HG03460 (cell line): Measurements from ENCODE around the gene SSU72.
"Not testable (repeated sequence)": the region's sequence is repeated elsewhere in the genome, so short reads cannot be mapped to it uniquely, and the experiment has no call there.

Source experiments
- ATAC-seq: cut with Tn5 transposase; IDR thresholded peaks from one replicate; pipeline ENCODE4 v1.9.1; 2021; ENCODE audit not compliant: unreplicated experiment

SSU72 gene

GRCh38 chr1:1529936-1530335 lies 44.7 kb downstream of the SSU72 start:
- ATAC-seq: no peak

- no peak for ATAC-seq
These were observed 45.3 kb downstream of the SSU72 start for GRCh38 chr1:1529321-1529720.

DNA sequence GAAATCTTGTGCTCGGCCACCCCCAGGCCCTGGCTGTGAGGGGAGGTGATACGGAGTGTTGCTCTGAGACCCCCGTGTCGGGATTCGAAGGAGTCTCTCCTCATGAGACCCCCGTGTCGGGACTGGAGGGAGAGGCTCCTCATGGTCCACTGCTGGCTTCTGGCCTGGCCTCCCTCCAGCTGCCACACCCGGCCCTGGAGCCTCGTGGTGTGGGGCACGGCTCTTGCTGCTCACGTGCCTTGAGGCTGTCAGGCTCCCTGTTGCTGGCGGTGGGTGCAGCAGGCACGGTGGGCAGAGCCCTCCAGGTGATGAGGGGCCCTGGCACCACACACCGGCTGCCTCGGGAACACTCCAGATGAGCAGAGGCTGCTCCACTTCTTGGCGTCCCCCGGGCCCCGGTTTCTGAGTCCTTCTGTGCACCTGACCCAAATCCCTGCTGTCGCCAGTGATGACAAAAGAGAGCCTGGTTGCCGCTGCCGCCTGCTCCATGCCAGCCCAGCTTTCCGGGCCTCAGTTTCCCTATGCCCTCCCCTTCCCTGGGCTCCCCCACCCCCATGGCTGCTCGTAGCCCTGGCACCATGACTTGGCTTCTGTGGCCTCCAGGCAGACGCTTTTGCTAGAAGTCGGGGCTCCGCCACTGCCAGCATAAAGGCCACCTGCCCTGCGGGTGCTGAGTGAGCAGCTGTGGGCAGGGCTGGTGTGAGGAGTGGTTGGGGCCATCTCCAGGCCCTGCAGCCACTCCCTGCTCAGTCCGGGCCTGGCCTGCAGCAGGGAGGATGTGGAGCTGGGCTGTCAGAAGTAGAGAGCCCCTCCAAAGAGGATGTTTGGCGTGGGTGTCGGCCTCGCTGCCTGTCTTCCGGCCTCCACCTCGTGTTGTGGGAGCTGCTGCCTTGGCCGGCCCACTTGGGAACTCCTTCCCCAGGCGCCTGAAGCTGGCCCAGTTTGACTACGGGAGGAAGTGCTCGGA lies 46.1 kb downstream of the SSU72 start:
- no peak for ATAC-seq

- ATAC-seq: no peak
These were observed 47.4 kb downstream of the SSU72 start for GRCh38 chr1:1527092-1527816.

GRCh38 chr1:1526476-1526875 lies 48.2 kb downstream of the SSU72 start:
- ATAC-seq: not testable (repeated sequence)

- ATAC-seq: not testable (repeated sequence)
These were observed 49.8 kb downstream of the SSU72 start for GRCh38 chr1:1524750-1525383.

- not testable (repeated sequence) for ATAC-seq
These were observed 51.0 kb downstream of the SSU72 start for GRCh38 chr1:1523651-1524050.

DNA sequence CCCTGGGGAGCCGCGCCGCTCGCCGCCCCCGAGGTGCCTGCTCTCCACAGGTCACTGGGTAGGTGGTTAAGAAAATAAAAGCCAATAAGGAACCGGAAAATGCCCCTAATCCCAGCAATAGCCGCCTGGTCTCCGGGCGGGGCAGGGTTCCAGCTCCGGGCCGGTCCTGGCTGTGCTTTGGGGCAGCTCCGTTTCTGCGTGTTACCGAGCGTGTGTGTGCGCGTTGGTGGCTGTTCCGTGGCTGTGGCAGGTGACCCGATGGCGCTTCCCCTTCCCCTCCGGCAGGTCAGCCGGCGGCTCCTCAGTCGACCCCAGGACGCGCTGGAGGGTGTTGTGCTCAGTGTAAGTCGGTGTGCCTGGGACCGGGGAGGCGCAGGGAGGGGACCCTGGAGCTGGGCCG lies 51.4 kb downstream of the SSU72 start:
- not testable (repeated sequence) for ATAC-seq

DNA sequence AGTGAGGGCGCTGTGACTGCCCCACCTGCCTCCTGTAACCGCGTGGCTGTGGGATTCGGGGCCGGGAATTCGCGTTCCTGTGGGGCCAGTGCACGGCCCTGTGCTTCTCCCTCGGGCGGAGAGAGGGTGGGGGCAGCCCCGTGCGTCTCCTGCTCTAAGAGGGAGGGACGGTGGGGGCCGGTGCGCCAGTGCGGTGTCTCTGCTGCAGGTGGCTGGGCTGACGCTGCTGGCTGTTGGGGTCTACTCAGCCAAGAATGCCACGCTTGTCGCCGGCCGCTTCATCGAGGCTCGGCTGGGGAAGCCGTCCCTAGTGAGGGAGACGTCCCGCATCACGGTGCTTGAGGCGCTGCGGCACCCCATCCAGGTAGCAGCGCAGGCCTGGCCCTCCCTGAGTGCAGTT lies 52.1 kb downstream of the SSU72 start:
- not testable (repeated sequence) for ATAC-seq

GRCh38 chr1:1521331-1521730 lies 53.3 kb downstream of the SSU72 start:
- no peak for ATAC-seq

GRCh38 chr1:1519805-1520505 lies 54.7 kb downstream of the SSU72 start:
- ATAC-seq: not testable (repeated sequence)

DNA sequence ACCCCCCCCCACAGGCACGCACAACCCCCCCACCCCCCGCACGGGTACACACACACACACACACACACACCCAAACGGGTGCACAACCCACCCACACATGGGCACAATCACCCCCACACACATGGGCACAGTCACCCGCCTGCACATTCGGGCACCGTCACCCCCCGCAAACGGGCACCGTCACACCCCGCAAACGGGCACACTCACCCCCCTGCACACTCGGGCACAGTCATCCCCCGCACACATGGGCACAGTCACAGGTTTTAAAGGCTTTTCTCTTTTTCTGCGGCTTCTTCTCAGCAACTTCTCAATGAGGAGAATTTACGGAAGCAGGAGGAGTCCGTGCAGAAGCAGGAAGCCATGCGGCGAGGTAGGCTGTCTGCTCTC lies 56.0 kb downstream of the SSU72 start:
- ATAC-seq: not testable (repeated sequence)

DNA sequence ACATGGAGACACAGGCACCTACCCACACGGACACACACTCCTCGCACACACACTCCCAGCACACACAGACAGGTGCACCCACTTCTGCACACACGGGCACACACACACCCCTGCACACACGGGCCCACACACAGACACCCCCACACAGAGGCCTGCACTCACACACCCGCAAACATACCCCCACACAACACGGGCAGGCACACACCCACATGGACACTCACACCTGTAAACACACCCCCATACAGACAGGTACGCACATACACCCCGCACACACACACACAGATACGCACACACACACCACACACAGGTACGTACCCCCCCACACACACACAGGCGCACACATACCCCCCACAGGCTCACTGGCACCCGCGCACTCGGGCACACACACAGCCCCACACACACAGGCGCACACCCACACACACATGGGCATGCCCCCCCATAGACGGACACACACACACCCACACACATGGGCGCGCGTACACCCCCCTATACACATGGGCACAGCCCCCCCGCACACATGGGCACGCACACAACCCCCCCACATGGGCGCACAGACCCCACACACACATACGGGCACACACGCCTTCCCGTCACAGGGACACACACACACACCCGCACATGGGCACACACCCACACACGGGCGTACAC lies 56.6 kb downstream of the SSU72 start:
- no peak for ATAC-seq

DNA sequence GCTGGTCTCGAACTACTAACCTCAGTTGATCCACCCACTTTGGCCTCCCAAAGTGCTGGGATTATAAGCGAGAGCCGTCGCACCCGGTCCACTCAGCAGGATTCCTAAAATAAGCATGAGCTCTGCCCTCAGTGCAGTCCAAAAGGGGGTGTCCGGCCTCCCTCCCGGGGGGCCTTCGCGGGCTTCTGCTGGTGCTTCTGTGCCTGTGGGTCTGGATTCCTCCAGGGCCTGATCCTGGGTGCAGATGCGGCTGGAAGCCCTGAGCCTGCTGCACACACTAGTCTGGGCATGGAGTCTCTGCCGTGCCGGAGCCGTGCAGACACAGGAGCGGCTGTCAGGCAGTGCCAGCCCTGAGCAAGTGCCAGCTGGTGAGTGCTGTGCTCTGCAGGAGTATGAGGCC lies 57.7 kb downstream of the SSU72 start:
- ATAC-seq: not testable (repeated sequence)

DNA sequence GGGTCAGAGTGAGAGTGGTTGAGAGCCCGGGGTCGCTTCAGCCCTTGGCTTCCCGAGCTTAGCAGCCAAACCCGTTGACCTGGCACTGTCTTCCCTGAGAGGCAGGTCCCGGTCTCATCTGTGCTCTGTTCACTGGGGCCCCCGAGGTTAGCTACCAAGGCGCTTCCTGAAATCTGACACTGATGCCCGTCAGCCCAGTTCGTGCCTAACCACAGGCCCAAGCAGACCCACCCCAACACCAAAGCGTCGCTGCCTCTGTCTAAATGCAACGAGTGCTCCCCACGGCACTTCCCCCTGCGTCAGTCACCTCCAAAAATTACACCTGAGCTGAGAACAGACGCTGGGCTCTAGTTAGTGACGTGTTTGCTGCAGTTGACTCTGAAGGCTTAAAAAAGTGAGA lies 60.3 kb downstream of the SSU72 start:
- not testable (repeated sequence) for ATAC-seq

- ATAC-seq: not testable (repeated sequence)
These were observed 61.0 kb downstream of the SSU72 start for GRCh38 chr1:1513675-1514074.

- not testable (repeated sequence) for ATAC-seq
These were observed 62.2 kb downstream of the SSU72 start for GRCh38 chr1:1512425-1512824.

GRCh38 chr1:1511533-1512285 lies 63.0 kb downstream of the SSU72 start, which contains the start of gene ATAD3A:
ATAD3A (plus strand) TSS chr1:1512162; CDS start chr1:1512269, 107 bp downstream.
- peak; percentile 64 for ATAC-seq

- ATAC-seq: no peak
These were observed 63.6 kb downstream of the SSU72 start for GRCh38 chr1:1510912-1511532.
